NCI-H1417 treated with DMSO at 0.1 percent for 48 hours (cell line): ENCODE measurements around the gene BRAT1.
A peak's percentile ranks its signal among the peaks of the same experiment; 100 is the strongest.
"Not testable (repeated sequence)": the region's sequence is repeated elsewhere in the genome, so short reads cannot be mapped to it uniquely, and the experiment has no call there.

ENCODE experiments used
- DNase-seq: peaks from one replicate; lab custom pipeline; 2025; lab: John Stamatoyannopoulos, UW

BRAT1 gene

DNA sequence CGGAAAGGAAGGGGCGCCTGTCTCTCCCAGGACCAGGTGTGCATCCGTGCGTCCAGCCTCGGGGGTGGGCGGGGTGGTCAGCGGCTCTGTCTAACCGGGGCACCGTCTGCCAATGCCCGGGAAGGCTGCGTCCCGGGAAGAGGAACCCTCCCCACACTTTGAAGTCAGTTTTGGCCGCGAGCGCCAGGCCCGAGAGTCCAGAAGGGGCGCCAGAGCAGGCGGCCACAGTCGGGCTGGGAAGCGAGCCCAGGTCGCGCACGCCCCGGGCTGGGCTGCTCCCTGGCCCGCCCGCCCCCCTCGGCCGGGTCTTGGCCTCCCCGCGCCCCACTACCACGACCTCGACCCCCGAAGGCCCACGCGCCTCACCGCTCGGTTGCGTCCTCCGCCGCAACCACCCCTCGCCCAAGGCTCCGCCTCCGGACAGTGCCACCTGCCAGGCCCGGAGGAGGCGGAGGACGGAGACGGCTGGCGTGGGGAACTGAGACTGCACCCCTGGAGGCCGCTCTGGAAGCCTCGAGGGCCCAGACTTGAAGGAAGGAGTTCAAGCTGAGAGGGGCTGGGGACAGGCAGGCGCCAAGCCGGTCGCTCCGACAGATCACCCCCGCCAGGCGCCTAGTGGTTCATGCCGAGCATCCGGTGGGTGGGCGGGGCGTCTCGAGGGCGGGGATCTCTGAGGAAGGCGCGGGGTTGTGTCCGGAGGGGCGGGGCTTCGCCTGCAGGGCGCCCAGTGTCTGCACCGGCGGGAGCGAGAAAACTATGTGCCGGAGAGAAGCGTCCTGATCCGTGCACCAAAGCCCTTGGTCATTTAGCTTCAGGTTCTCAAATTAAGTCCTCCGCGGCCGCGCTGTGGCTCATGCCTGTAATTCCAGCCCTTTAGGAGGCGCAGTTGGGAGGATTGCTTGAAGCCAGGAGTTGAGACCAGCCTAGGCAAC, at the start of gene BRAT1:
Gene BRAT1 (minus strand): TSS at position 404 of the 932 bp plus-strand sequence. CDS start 1,093 bp downstream, outside the sequence.
- DNase-seq, result peak; percentile 85

DNA sequence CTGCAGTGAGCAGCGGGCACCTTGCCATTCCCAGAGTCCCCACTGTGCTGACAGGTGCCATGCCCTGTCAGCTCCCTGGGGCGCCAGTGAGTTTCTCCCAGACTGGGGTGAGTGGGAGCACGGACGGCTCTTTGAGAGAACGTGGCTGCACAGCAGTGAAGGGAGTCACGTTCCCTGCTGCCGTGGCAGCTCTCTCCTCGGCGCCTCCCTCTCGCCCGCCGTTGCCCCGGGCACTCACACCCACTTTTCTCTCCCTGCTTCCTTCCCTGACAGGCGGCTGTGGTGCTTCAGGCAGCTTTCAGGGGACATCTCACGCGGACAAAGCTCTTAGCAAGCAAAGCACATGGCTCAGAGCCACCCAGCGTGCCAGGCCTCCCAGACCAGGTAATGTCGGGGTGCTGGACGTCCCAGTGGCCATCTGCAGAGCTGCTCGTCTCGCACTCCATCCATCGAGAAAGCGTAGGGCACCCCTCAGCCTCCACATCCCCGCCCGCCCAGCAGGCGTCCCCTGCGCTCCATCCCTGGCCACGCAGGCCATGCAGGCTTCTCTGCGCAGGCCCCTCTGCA, 49.4 kb upstream of the BRAT1 start:
- peak; percentile 58 for DNase-seq

DNA sequence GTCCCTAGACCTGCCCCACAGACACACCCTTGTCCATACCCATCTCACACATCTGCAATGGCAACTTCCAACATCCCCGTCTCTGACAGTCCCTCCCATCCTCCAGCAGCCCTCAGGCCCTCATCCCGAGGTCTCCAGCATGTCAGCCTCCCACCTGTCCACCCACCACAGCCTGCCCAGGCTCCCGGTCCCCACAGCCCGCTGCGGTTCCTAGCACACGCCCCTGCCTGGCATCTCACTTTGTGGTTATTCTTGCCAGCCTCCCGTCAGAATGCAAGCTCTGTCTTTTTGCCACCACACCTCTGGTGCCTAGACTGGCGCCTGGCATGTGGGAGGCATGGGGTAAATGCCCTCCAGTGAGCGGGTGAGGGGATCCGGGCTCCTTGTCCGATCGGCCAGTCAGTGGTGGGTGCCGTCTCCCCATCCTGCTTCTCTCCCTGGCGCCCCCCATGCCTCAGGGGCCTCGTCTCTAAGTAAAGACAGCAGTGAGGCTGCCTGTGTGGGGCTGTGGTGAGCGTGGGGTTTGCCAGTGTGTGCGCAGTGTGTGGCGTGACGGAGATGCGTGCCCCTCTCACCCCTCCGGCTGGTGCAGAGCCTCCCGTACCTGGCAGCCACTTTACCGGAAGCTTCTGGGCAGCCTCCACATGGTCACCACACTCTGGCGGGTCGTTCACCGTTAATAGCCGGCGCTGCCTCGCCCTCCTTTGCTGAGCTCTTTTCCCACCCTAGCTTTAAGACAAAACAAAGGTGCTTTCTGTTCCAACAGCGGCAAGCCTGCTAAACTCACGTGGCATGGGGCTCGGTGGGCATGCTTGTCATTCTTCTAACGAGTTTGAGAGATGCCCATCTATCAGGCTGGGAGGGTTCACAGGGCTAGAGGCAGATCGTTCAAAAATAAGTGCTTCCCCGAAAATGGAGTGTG, 48.0 kb upstream of the BRAT1 start:
- no peak for DNase-seq

DNA sequence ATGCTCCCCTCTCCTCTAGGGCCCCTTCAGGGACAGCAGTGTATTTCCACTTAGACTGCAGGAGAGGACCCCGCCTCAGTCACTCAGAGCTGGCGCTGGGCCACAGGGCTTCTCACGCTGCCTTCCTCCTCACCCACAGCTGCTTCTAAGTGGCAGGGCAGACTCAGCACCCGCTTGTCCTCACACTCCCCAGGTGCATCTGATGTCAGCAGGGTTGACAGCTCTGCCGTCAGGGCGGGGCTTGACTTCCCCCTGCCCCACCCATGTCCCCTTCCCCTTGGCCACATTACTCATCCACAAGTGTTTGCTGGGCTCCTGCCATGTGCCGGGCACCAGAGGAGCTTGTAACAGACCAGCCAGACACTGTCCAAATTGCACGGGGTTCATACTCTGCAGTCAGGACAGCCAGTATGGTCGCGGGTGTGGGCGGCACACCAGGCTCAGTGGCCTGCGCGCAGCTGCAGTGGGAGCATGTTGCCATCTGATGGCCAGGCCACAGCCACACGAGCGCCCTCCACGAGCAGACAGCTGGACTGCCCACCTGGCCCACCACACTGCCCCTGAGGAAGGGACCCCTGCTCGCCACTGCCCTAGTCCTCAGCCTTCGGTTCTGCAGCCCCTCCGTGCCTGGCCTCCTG, 47.2 kb upstream of the BRAT1 start:
- no peak for DNase-seq

DNA sequence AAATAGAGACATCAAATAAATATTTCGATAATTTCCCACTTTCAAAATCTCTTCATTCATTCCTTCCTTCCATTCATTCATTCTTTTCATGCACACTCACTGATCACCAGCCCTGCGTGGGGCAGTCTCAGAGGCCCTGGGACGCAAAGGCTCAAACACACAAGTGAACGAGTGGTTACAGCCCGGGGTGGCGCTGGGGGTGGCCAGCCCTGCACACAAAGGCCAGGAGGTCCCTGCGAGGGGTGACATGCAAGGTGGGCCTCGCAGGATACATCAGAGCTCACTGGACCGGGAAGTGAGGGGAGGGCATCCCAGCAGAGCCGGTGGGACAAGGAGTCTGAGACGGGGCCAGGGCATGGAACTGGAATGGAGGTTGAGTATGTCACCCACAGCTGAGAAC, 46.6 kb upstream of the BRAT1 start:
- DNase-seq, result no peak

DNA sequence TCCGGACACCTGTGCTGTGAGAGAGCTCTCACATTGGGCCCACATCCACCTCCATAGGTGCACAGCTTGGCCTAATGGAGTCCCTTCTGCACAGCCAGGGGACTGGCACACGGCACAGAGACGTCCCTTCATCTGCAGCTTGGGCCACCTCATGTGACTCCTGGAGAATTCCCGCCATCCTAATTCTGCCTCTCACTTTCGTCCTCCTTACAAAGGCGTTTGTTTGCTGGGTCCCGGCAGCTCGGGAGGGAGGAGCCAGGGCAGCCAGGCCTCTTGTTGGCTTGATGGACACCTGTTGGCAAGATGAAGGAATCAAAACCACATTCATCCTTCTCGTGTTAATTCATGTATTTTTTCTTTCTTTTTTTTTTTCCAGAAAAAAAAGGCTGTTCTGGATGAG, 45.7 kb upstream of the BRAT1 start:
- DNase-seq, result no peak

DNA sequence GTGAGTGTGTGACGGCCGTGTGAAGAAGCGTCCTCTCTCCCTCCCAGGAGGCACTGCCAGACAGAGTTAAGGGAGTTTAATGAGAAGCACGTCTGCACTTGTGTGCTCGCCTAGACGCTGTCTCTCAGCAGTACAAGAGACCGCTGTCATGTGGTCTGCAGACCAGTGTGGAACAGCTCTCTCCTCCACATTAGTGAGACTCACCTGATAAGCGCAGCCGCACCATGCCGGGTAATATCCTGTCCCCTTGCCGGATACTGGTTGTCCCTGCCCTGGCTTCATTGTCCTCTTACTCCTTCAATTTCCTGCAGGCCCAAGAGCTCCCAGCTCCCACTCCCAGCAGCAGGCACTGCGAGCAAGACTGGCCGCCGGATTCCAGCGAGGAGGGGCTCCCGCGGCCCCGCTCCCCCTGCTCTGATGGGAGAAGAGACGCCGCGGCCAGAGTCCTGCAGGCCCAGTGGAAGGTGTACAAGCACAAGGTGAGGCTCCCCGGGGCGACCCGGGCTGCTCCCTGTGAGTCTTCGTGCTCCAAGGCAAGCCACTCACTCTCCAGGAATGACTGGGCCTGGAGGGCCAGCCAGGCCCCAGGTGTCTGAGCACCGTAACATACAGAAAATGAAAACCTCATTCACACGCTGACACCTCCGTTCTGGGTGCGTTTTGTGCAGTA, 43.0 kb upstream of the BRAT1 start:
- no peak for DNase-seq

DNA sequence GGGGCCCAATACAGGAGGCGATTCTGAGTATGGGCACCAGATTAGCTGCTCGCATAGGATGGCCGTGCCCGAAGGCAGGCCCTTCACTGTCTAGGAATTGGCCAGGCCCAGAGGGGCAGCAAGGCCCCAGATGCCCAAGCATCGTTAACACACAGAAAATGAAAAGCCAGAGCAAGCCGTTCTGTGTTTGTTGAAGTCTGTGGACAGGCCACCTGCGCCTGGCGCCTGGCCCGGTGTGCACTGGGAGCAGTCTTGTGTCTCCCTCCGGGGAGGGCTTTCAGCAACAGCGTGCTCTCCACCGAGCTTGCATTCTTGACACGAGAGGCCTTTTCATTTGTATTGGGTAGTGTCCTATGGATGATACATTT, 41.9 kb upstream of the BRAT1 start:
- DNase-seq, result no peak

DNA sequence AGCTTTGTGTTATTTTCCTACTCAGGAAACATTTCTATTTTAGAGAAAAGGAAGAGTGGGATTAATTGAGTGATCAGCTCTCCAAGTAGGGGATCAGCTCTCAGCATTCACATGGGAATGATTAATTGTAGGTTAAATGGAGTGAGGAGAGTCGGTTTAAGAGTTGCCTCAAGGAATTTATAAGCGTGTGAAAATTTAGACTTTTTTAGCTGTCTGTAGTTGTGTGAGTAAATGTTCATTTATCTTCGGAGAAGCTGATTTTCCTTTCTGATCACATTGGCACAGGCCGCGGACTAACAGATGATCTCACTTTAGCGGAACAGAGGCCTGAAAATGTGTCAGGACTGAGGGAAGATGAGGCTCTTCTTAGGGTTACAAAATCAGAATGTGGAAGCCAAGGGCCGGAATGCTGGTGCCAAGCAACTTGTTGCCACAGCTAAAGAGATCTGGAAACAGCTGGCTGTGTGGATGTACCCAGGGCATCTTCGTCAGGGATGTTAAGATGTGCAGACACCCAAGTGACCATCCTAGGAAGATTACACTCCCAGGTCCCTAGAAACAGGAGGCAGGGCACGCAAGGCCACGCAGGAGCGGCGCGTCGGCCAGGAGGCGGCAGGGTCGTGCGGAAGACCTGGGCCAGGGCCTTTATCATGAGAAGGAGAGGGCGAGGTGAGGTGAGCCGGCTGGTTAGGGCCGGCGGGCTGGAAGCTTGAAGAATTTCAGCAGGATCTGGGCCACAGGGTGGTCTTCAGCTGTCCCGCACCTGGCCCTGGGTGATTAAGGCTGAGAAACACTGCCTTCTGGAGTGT, 41.3 kb upstream of the BRAT1 start:
- no peak for DNase-seq

DNA sequence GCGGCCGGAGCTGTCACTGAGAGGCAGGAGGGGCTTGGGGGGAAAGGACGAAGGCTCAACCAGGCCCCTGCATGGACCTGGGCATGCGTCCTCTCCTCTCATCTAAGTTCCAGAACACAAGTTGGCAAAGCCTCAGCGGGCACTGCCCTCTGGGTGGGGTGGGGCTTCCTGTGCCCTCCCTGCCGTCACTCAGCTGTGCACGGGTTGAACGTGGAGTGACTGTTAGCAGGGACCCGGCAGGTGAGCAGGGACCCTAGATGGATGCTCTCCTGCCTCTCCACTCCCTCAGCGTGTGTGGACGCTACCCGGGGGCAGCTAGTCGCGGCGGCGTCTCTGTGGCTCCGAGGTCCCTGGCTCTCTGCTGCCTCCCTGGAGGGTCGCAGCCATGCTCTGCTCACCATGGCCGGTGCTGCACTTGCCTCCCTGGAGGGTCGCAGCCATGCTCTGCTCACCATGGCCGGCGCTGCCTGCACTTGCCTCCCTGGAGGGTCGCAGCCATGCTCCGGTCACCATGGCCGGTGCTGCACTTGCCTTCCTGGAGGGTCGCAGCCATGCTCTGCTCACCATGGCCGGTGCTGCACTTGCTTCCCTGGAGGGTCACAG, 40.0 kb upstream of the BRAT1 start:
- no peak for DNase-seq

DNA sequence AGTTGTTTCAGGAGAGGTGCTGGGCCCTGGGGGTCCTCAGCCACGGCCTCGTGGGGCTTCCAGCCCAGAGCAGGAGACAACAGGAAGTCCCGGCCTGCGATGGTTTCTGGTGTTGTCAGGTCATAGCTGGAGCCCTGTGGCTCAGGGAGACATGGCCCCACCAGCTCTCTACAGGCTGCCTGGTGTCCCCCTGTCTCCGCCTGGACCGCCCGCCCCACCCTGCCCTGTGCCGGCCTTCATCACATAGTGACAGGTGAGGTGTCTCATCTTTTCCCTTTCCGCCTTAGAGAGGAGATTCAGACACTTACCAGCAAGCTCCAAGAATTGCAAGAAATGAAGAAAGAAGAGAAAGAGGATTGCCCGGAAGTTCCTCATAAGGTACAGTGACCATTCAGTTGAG, 39.3 kb upstream of the BRAT1 start:
- no peak for DNase-seq

DNA sequence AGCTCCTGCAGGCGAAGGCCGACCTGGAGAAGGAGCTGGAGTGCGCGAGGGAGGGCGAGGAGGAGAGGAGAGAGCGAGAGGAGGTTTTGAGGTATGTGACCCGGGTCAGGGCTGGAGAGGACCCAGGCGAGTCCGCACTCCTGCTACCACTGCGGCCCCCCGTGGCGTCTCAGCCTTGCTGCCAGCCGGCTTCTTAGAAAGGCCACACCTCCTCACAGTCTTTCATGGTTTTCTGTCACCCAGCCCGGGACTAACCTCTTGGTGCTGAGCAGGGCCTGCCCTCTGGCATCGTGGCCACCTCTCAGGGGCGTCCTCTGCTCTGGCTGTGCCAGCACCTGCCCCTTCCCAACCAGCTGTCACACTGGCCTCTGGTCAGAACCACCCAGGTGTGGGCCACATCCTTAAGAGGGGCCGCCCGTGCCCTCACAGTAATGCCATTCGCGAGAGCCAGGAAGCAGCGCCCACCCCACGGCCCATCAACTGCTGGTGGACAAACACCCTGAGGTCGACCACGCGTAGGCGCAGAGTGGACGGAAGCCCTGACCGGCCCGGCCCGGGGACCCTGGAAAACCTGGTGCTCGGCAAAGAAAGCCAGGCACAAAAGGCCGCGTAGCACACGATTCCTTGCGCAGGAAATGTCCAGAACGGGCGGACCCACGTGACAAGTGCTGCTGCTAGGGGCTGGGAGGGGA, 37.9 kb upstream of the BRAT1 start:
- no peak for DNase-seq

DNA sequence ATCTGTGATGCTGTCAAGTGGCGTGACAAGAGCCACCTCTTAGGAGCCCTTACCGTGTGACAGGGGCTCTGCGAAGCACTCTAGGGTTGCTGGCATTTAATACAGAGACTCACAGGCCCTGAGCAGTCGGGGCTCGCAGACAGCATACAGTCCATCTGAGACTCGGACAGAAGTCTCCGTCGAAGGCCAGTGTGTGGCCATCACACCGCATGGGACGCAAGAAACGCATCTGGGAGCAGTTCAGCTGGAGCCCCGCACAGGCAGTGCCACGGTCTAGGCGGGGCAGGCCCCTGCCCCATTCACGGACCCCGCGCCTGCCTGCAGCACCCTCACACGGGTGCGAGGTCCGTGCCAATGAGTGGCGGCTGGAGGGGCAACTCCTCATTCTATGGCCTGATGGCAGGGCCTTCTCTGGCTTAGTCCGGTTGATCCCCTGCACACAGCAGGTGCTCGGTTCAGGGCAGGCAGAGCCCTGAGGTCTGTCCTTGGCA, 37.1 kb upstream of the BRAT1 start:
- no peak for DNase-seq

DNA sequence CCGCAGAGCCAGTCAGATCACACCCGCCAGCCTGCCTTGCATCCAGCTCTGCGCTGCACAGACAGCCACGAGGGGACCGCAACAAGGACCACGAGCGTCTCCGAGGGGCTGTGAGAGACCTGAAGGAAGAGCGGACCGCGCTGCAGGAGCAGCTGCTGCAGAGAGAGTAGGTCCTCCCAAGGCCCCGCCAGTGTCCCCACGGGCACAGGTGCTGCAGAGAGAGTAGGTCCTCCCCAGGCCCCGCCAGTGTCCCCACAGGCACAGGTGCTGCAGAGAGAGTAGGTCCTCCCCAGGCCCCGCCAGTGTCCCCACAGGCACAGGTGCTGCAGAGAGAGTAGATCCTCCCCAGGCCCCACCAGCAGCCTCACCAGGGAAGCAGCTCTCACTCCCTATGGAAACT, 34.6 kb upstream of the BRAT1 start:
- DNase-seq, result not testable (repeated sequence)

DNA sequence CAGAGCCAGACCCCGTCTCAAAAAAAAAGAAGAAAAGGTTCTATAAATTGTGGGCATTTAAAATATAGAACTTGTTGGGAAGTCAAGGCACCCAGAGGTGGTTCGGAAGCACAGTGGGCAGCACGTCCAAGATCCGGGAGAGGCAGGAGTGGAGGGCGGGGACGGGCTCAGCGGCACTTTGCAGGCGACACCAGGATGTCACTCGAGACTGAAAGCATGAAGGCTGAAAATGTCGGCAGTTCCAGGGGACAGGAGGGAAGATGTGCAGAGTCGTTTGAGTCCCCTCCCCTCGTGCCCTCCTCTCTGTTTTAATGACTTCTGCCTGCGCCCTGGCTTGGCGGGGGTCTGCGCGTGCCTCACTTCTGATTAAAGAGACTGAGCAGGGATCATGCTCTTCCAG, 34.0 kb upstream of the BRAT1 start:
- DNase-seq, result no peak

DNA sequence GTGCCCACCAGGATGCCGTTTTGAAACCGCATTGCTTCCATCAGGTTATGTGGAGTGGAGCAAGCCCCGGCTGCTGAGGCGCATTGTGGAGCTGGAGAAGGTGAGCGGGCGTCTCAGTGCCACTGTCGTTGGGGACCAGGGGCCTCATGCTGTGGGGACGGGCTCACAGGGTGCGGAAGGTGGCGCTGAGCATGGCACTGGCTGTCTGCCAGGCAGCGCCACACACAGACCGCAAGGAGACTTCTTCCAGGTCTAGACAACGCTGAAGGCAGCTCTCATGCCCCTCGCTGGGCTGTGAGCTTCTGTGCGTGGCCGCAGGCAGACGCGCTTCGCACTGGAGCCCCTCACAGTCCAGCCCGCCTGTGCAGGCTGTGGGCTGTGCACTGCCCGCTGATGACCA, 32.5 kb upstream of the BRAT1 start:
- no peak for DNase-seq

DNA sequence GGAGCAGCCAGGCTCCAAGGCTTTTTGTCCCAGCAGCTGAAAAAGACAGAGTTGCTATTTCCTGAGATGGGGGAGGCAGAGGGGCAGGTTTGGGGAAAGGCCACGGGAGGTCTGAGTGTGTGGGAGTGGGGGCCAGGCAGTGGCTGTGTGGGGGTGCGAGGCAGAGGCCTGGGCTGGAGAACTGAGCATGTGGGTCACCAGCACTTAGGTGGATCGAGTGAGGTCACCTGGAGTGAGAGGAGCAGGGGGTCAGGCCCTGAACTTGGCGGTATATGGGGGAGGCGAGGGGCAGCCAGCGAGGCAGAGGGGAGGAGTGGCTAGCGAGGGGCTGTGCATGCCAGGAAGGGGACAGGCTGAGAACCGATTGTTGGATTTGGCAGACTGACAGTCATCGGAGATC, 31.8 kb upstream of the BRAT1 start:
- no peak for DNase-seq

DNA sequence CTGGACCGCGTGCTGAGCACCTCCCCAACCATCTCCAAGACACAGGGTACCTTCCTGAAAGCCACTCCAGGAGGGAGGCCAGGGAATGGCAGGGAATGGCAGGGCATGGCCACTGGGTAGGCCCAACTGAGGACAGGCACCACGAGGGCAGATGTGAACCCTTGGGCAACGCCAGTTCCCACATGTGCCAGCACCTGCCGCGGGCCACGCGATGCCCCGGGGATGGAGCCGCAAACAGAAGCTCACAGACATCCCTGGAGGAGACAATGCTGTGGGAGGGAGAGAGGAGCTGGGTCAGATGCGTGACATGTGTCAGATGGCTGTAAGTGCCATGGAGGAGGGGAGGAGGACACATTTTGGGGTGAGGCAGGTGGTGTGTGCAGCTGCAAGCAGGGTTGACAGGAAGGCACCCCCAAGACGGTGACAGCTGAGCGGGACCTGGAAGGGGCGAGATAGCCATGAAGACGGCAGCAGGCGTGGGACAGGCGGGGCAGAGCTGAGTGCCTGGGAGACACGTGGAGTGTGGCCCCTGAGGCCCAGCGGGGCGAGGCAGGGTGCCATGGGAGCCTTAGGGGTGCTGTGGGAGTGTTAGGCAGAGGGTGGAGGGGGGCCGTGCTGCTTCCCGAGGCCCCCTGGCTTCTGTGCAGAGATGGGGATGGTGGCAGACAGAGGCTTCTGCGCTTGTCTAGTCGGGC, 31.1 kb upstream of the BRAT1 start:
- DNase-seq, result no peak

DNA sequence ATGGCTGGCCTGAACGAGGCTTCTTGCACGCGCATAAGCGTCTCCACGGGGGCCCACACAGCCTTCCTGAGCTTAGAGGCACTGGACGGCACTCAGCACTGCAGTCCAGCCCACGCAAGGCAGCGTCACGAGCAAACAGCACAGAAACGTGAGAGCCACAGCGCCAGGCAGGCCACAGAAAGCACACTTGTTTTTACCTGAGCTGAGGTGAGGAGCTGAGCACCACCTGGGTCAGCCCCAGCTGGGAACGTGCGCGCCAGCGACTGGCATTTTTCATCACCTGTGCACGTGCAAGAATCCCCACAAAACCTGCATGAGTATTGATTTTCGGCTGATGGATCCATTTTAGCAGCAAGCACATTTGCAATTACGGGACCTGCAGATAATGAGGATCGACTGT, 30.1 kb upstream of the BRAT1 start:
- no peak for DNase-seq
